GM18951 (cell line): ENCODE results near the gene BEAN1.

Experiments
- POLR2A ChIP-seq: IDR thresholded peaks from 4 replicates; pipeline ENCODE4 v1.6.1; 2011; ENCODE audit warnings: mild to moderate bottlenecking; ENCODE audit not compliant: insufficient read length, insufficient read depth; ENCODE audit errors: extremely low read depth
- in situ Hi-C: fragments of 300-500 bp; cut with MboI; formaldehyde crosslinking; loops from one replicate; pipeline ENCODE4 v1.12.0; 2022; ENCODE audit warnings: low sequenced_read_pairs, mixed read lengths, inconsistent platforms; ENCODE audit not compliant: unreplicated experiment

Gene BEAN1

DNA sequence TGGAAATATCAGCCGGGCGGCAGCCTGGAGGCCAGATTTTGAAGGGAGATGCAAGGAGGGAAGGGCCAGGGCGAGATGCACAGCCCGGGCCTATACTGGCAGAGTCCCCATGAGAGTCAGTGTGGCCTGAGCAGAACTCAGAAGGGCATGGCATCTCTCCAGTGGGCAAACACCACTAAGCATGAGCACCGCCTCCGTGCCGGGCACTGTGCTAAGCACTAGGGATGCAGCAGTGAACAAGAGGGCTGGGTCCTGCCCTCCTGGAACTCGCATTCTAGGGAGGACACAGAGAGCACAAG is 89.4 kb downstream of the BEAN1 start:
- TF ChIP-seq POLR2A = no peak
- in situ Hi-C loops = no loop called here

- in situ Hi-C loops = no loop called here
- TF ChIP-seq POLR2A = peak; percentile 28
Measured at GRCh38 chr16:66516808-66517585, 89.9 kb downstream of the BEAN1 start.

GRCh38 chr16:66517586-66518263 is 90.6 kb downstream of the BEAN1 start:
- TF ChIP-seq POLR2A = no peak
- in situ Hi-C loops = no loop called here

DNA sequence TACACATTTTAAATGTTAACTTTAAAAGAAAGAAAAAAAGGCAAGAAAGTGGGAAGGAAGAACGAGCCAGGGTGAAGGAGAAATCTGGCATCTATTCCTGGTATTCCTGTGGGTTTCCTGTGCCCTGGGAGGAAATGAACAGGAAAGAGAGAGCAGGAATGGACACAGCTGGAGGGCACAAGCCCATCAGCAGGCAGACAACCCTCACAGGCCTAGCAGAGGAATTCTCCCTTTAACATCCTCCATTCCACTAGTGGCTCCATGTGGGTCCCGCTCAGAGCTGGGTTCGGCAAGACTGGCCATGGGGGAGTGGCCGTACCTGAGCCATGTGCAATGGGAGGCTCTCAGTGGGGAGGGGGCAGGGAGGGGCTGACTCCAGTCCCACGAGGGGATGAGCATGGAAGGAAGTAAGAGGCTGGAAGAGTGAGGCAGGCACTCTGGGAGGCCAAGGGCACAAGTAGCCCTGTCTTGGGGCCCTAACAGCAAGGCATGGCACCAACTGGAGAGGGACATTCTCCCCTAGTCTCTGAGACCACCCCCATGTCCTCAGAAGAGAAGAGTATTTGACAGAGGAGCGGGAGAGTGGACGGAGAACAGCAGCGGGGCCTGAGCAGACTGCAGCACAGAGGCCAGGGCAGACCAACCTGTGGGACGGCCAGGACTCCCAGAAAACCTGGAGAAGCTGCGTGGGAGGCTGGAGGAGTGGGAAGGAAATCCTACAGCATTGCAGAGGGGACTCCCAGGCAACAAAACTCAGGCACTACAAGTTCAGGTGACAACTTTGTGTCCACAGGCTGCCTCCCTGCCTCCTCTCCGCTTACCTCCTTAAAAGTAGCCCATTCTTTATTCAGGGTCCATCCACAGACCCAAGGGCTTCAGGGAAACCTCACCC is 92.6 kb downstream of the BEAN1 start:
- no peak for TF ChIP-seq POLR2A
- in situ Hi-C loops = no loop called here

DNA sequence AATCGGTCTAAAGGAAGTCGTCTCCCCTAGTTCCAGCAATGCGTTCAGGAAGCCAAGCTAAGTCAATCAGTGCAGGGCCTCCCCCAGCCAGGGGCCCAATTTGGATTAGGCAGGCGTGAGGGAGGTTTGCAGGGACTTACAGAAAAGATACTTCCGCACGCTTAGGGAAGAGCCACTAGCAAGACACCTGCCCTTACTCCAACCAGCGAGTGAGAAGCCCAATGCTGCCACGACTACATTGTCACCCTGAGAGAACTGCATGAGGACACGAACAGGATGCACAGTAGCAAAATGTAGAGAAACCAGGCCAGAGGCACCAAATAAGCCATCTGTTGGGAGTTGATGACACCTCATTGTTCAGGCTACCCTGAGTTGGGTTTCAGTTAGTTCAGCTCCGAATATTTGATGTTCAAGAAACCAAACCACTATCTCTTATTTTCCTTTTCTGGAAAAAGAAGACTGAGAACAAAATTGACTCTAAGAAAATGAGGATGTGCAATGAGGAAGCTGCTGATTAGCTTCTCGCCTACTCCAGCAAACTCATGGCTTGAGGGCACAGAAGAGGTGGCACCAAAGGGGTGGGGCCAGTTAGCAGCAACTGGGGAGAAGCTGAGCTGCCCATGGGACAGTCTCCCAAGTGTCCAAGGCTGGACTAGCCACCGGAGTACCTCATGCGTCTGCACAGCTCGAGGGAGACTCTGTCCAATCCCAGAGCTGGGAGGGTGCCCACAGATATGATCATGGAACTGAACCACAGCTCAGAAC is 93.5 kb downstream of the BEAN1 start:
- TF ChIP-seq POLR2A = no peak
- in situ Hi-C loops = no loop called here

DNA sequence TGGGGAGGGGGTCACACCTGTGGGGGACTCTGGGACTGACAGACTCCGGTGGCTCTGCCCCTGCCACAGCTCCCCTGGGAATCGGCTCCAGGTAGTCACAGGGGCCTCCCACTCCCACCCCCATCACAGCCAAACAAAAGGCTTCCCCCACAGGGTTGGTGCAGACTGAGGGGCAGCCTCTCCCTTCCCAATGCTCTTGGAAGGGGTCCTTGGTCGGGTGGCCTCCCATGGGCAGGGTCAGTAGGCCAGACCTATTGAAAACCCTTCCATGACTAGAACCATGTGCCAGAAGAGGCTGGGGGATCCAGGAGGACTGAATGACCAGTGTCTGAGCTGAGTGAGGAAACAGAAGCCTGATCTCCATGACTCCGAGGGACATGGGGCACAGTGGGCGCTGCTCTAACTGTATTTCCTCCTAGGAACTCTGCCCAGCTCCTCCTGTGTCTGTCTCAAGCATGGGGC is 94.2 kb downstream of the BEAN1 start:
- in situ Hi-C loops = no loop called here

GRCh38 chr16:66521951-66522771 is 95.1 kb downstream of the BEAN1 start:
- TF ChIP-seq POLR2A = no peak
- in situ Hi-C loops = no loop called here

More for the DNA sequence above, 94.2 kb downstream of the BEAN1 start:
- TF ChIP-seq POLR2A = no peak

GRCh38 chr16:66522816-66523590 is 95.9 kb downstream of the BEAN1 start:
- no peak for TF ChIP-seq POLR2A
- in situ Hi-C loops = no loop called here

DNA sequence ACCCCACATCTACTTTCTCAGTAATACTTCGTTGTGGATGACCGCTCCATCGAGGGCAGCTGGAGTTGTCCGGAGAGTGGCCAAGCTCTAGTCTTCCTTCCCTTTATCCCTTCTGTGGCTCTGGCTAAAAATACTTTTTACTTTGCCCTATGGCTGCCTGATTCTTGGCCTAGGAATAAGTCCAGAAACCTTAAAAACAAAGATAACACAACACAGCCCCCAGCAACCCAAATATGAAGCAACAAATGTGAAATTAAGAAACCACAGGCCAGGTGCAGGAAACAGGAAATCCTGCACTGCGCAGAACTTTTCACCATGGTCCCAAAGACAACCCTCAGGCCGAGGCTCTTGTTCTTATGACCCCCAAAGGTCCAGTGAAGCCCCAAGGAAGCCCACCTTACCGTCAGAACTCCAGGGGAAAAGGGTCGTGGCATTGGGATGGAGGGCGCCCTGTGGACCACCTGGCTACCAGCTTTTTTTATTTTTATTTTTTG is 96.8 kb downstream of the BEAN1 start:
- in situ Hi-C loops = no loop called here

DNA sequence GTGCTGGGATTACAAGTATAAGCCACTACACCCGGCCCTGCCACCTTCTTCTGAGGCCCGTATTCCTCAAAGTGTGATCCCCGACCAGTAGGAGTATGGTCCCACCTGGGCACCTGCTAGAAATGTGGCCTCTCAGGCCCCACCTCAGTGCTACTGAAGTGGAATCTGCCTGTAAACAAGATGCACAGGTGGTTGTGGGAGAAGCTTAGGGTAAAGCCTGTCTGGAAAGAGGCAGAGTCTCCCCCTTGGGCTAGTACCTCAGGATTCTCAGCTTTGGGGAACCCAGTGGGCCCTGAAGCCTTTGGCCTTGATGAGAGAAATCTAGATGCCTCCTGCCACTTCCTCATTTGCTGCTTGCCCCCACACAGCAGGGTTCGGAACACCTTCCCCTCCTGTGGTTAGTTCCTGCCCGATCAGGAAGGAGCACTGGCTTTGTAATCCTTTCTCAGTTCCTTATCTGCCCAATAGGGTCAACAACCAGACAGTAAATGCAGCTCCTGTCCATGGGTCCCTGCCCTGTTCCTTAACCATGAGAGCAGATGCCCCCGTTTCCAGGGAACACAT is 97.6 kb downstream of the BEAN1 start:
- in situ Hi-C loops = no loop called here
- TF ChIP-seq POLR2A = no peak

More for the DNA sequence above, 96.8 kb downstream of the BEAN1 start:
- TF ChIP-seq POLR2A = no peak

DNA sequence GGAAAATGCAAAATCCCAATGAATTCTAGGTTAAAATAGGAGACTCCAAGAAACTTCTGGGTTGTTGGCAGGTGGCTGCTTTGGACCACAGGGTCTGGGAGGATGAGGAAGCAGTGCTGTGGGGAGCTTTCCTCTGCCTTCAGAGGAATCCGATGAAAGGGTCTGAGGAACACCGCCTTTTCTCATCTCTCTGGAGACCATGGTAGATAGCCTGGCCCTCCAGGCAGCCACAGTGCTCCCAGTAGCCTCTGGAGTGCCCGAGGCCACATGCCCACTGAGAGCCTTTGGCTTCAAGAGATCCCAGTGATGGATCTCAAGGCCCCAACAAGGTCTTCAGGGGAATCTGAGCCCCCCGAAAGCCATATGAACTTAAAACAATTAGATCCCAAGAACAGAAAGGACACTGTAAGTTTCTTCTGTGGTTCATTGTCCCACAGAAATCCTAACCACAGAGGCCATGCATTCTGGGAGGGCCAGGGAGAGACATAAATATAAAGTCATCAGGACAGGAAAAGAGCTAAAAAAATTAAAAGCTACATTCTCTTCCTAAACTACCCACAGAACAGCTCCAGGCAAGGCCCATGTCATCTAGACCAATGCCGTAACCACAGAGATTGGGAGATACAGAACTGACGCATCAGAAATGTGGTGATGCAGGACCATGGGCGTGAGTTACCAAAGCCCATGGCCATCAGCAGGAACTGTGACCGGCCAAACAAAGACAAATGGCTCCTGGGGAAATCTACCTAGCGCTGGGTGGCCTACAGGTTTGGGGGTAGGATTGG is 98.5 kb downstream of the BEAN1 start:
- no peak for TF ChIP-seq POLR2A
- in situ Hi-C loops = no loop called here
